PFSK-1 (cell line): ENCODE data around the gene CASP10.

Experiments used
- FOXP2 ChIP-seq: optimal IDR thresholded peaks from 2 replicates; pipeline ENCODE3; 2011; ENCODE audit warnings: borderline replicate concordance, control low read depth, inconsistent platforms; ENCODE audit not compliant: insufficient read depth; ENCODE audit errors: extremely low read length, extremely low read depth
- POLR2AphosphoS5 ChIP-seq: IDR thresholded peaks from 2 replicates; pipeline ENCODE4 v1.6.1; 2012; ENCODE audit warnings: low read depth, mild to moderate bottlenecking, control low read depth, low read length, moderate library complexity
- REST ChIP-seq, 2 experiments: IDR thresholded peaks; 2 replicates each; pipeline versions ENCODE4 v1.6.1 to v1.8.0; 2011 to 2012; ENCODE audit warnings: low read depth in 2 of 2, low read length in 2 of 2, control low read depth in 1 of 2, inconsistent platforms in 1 of 2, mild to moderate bottlenecking in 1 of 2, moderate library complexity in 1 of 2; ENCODE audit not compliant: insufficient read depth in 1 of 2
- SIN3A ChIP-seq: IDR thresholded peaks from 2 replicates; pipeline ENCODE4 v1.6.1; 2012; ENCODE audit warnings: mild to moderate bottlenecking, low read length, moderate library complexity, borderline replicate concordance; ENCODE audit not compliant: insufficient read depth
- TAF1 ChIP-seq: IDR thresholded peaks from 2 replicates; pipeline ENCODE4 v1.6.1; 2012; ENCODE audit warnings: low read length, control low read depth, borderline replicate concordance; ENCODE audit not compliant: insufficient read depth

The CASP10 gene

GRCh38 chr2:201248288-201248844, 65.4 kb downstream of the CASP10 start:
- TF ChIP-seq REST (IDR thresholded peaks at IDR 0.05; ENCODE audit: insufficient read depth in 1 of 2, low read depth in 2 of 2, low read length in 2 of 2) (no peak), FOXP2 (no peak), TAF1 (no peak), POLR2AphosphoS5 (no peak)

- no peak for TF ChIP-seq TAF1
- TF ChIP-seq FOXP2: no peak
Measured at GRCh38 chr2:201249889-201250288, 66.9 kb downstream of the CASP10 start.

- no peak for TF ChIP-seq REST (IDR thresholded peaks at IDR 0.05; ENCODE audit: insufficient read depth in 1 of 2, low read depth in 2 of 2, low read length in 2 of 2)
- no peak for TF ChIP-seq POLR2AphosphoS5
- no peak for TF ChIP-seq FOXP2
- TF ChIP-seq SIN3A: no peak
- TF ChIP-seq TAF1: no peak
Measured at GRCh38 chr2:201250741-201251140, 67.8 kb downstream of the CASP10 start.

- no peak for TF ChIP-seq FOXP2
- TF ChIP-seq SIN3A: no peak
- TF ChIP-seq TAF1: no peak
Measured at GRCh38 chr2:201254081-201254730, 71.3 kb downstream of the CASP10 start.

- TF ChIP-seq SIN3A (no peak), REST (IDR thresholded peaks at IDR 0.05; ENCODE audit: insufficient read depth in 1 of 2, low read depth in 2 of 2, low read length in 2 of 2) (no peak), TAF1 (no peak), POLR2AphosphoS5 (no peak), FOXP2 (no peak)
Measured at GRCh38 chr2:201255408-201256033, 72.6 kb downstream of the CASP10 start.

GRCh38 chr2:201256082-201256481, 73.1 kb downstream of the CASP10 start:
- TF ChIP-seq SIN3A: no peak
- TF ChIP-seq POLR2AphosphoS5: no peak
- TF ChIP-seq TAF1: no peak
- TF ChIP-seq FOXP2: no peak
- TF ChIP-seq REST (IDR thresholded peaks at IDR 0.05; ENCODE audit: insufficient read depth in 1 of 2, low read depth in 2 of 2, low read length in 2 of 2): no peak
